Cortex of kidney (tissue), 1 donor: ENCODE measurements around the gene PIK3AP1.
"Not testable (repeated sequence)": the region's sequence is repeated elsewhere in the genome, so short reads cannot be mapped to it uniquely, and the experiment has no call there.

Source experiments
- DNase-seq: peaks from one replicate; lab custom pipeline; 2025; lab: John Stamatoyannopoulos, UW

The PIK3AP1 gene

DNA sequence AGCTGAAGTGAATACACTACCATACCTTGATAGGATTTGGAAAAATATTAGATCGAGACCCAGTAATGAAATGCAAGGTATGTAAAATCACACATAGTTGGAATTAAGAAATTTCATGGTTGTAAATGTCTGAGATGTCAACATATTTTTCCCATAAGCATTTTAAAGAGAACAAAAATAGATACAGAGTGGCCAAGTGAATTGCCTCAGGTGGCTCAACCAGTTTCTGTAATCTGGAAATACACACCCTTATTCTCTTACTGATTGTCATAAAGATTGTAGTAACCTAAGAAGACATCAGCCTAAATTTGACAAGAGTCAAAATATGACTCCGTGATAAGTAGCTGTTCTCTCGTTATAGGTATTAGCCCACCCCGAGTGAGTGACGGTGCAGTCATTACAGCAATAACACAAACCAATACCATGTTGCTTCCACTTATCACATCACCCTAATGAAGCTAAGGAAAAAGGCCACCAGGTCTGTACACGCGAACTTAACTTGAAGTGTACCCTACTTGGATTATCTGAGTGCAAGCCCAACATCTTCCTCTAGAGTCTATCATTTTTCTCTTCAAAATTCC lies 23.4 kb downstream of the PIK3AP1 start:
- DNase-seq: no peak

DNA sequence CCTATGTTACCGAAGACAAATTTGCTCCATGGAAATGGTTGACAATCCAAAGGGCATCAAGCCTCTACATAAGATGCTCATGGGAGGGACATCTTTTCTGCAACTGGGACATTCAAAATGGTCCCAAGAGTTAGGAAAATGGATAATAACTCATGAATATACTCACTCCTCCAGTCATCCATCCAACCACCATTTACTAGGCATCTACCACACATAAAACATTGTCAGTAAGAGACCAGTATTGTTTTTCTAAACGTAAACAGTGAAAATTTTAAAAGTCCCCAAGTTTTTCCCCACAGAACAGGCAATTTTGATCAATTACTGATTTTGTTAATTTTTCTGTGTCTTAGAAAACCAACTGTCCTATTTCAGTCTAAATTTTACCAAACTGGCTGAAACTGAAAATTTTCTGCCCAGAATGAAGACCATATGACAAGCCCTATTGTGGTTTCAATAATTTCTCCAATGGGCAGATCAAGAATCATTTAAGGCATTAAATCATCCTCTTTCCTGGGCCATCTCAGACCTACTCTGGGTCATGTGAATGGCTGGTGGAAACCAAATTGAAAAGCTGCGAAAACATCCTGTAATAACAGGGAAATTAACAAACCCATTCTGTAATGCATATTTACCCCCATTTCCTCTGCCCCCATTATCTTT lies 24.2 kb downstream of the PIK3AP1 start:
- DNase-seq: no peak

DNA sequence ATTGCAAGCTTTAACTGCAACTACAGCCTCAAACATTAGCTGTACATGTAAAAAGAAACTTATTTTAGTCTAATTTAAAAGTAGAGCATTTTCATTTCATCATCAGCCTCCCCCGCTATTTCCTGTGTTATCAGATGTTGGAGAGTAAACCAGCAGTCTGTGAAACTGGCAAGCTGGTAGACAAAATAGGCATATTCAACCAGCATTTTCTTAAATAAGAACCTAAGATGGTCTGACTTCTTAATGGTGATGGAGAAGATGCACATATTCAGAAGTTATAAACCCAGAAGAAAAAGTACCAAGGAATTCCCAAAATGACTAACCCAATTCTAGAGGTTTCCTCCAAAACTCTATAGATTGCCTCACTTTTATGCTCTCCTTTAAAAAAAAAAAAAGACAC lies 24.9 kb downstream of the PIK3AP1 start:
- DNase-seq: no peak

DNA sequence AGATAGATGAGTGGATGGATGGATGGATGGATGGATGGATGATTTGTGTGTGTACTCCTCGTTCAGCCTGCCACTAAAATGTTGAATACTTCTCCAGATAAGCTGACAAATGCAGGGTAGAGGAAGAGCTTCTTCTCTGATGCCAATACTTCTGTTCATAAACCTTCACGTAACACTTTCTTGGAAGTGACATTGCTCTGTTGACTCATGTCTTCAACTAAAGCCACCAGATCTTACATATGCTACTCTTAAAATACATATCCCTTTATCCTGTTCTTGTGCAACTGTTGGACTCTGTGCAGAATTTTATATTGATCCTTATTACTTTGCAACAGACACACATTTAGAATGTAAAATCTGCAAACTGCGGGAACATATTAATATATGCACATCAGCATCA lies 26.9 kb downstream of the PIK3AP1 start:
- no peak for DNase-seq

DNA sequence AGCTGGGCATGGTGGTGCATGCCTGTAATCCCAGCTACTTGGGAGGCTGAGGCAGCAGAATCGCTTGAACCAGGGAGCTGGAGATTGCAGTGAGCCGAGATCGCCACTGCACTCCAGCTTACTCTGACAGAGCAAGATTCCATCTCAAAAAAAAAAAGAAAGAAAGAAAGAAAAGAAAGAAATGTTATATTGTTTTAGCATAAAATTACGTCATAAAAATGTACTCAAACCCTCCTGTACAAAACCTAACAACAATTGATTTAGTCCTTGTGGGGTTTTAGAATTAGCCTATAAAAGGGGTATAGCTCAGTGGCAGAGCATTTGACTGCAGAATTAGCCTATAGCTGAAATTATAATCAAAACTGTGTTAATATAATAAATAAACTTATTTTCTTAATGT lies 27.9 kb downstream of the PIK3AP1 start:
- no peak for DNase-seq

DNA sequence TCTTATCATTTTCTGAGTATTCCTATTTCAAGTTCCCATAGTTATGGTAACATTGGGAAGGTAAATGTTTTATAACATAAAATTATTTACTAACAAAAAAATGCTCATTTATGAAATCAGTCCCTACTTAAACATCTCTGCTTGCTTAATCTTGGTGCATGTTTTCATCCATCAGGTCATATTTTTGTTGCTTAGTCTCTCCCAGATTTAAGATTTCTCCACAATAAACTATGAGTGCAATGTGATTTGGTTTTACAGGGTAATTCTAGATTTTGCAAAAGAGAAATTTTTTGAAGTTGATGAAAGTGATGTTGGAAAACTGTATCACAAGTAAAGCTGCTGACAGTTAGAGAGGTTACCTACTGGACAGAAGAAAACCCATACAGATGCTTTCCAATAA lies 28.6 kb downstream of the PIK3AP1 start:
- no peak for DNase-seq

DNA sequence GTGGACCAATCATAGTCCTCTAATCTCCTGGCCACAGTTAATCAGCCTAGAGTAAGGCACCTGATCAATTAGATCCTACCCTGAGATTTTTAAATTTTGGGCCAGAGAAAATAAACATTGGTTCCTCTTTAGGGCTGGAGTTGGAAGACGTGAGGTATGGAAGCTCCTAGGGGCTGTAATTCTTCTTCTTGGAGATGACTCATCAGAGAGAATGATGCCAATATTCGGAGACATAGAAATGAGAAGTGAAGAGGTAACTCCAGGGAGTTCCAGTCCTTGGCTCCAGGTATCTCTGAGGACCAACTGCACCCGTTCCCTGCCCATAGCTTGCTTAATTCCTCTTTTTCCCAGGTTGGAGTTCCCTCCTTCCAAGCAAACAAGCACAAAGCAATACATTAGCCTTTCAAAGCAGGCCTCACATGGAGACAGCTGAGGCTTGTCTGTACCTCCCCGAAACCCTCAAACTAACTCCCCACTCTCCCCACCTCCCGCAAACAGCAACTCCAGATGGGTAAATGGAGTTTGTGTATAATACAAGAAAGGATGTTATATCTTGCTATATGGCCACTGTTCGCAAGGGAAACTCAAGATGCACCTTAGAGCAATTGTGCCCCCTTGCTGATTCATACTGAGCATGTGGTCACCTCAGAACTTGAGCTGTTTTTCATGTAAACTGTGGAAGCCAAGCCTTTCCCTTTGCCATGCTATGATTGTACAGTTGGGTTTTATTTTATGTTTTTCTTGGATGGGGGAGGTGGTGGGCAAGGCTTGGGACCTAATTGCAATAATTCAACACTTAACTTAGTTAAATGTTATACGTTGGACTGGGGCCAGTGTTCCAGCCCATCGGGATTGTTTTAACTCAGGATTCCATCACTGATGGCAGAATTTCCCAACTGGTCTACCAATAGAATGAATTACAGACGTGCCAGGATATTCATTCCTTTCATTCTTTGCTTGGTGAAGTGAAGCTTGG lies 29.3 kb downstream of the PIK3AP1 start:
- no peak for DNase-seq

DNA sequence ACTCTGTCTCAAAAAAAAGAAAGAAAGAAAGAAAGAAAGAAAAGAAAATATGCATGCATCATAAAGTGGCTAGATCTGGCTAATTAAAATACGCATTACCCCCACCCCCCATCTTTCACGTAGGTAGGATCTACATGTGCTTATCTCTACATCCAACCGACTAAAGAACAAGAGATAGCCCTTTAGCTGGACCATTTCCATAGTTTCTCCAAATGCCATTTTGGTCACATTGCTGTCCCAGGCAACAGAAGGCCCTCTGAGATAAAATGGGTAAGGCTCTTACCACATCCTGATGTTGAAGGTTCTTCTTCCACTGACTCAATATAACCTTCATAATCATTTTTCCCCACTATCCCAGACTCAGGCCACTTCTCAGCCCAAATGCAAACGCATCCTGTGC lies 31.5 kb downstream of the PIK3AP1 start:
- no peak for DNase-seq

DNA sequence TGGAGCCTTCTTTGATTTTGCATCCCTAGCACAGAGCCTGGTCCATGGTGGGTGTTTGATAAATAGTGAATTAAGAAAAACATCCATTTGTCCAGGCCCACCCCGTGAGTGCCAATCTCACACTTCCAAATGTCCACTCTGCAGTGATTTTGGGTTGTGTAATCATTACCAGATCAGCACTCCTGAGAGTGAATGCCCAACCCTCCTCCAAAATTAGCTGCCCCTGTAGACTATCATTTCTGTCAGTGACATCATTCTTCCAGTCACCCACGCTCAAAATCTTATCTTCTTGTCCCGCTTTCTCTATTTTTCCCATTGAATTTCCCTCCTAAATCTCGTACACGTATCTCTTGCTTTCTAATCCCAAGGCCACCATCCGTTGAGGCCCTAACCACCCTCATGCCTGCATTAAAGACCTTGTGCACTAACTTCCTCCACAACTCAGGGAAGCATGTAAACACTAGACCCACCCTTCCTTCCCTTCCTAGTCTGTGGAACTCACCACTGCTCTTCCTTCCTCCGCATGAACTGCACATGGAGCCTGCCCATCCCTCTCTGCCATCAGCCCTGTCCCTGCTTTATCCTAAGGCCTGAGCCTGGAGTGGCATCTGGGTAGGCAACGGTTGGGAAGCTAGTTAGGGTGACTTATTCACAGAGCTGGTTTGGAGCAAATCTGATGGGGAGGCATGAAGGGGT lies 32.8 kb downstream of the PIK3AP1 start:
- DNase-seq: no peak

DNA sequence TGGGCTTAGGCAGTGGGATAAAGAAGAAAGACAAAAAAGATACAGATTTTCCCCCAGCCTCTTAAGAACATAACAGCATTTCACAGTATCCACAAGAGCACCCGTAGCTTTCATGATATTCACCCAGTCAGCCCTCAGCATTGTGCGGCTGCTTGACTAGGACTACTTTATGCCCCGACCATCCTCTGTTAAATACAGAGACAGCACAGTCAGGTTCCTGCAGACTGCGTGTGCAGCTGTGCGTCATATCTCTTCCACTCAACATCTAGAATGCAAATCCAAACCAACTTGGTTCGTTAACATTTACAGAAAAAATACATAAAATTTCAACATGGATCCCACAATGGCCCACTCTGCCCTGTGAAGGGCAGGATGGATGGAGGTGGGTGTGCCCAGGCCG lies 33.8 kb downstream of the PIK3AP1 start:
- DNase-seq: no peak

DNA sequence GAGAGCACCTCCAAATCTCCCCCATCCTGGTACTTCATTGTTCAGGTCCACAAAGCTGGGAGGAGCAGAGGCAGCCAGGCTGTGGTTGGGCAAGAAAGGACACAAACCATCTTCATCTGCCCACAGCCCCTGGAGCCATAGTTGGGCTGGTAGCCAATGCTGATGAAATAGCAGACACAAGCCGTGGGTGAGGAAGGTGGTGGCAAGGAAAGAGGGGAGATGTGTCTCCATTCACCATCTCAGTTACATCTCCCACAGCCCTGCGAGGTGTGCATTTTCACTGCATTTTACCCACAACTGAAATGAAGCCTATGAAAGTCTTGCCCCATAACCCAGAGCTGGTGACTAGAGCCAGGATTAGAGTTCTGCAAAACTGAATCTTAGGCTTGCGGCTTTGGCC lies 35.0 kb downstream of the PIK3AP1 start:
- DNase-seq: no peak

DNA sequence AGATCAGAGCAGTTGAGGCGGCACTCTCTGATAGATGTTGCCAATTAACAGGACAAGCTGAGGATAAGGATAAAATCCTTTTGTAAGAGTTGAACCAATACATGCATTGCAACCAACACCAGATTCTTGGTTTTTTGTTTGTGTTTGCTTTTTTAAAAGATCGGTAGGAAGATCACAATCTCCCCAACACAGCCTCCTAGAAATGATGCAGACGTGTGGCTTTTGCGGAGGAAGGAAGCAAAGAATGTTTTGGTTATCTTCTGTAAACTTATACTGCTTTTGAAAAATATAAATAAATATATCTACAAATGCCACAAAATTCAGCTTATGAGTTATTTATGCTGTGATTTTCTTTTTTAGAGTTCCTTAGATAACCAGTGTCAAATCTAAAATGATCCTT lies 35.5 kb downstream of the PIK3AP1 start:
- DNase-seq: no peak

DNA sequence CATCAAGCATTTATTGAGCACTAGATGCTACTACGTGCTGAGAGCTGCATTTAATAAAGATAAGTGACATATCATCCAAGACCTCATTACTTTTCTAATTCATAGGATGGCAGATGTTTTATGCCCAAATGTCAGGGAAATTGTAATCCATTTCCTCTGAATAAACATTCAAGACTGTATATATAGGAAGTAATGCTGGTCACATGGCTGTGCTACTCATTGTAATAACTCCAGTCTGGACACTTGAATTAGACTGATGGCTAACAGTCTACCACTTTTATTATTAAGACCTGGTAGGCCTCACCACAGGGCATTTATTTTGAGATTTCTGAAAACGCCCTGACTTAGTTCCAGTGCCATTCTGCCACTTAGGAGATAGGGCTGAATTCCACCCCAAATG lies 36.6 kb downstream of the PIK3AP1 start:
- no peak for DNase-seq

DNA sequence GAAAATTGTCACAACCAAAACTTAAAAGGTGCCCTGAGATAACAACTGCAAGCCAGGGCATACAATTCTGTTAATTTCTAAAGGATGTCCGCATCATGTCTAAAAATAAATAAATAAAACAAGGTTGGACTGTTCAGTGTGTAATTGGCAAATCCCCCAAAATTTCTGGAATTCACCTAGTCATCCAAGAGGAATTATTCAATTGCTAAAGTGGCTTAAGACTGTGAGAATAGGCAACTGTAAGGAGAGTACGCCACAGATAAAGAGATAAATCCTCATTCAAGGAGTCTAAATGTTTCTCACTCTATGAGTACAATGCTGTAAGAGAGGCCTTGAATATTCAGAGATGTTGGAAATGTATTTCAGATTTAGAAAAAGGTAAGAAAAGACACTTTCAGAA lies 37.2 kb downstream of the PIK3AP1 start:
- DNase-seq: no peak

DNA sequence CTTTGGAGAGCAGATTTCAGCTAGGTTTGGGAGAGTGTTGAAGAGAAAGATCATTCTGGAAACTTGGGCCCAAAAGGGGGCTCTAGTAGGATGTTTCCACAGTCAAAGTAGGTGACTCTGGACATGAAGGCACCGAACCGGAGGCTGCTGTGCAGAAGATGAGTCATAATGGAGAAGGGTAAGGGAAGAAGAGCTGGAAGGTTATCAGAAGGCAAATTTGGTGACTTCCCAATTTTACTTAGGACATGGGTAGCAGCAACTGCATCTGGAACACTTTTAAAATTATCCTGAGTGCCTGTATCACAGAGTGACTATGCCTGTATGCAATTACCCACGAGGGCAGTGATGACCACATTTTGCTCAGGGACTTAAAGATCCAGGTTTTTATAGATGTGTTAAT lies 38.8 kb downstream of the PIK3AP1 start:
- no peak for DNase-seq

DNA sequence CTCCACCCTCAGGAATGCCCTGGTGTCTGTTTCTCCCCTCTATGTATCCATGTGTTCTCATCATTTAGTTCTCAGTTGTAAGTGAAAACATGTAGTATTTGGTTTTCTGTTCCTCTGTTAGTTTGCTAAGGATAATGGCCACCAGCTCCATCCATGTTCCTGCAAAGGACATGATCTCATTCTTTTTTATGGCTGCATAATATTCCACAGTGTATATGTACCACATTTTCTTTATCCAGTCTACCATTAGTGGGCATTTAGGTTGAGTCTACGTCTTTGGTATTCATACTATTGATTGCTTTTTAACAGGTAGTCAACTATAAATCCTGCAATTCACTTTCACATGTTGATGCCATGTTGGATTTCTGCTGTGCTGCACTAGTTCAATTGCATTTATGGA lies 39.9 kb downstream of the PIK3AP1 start:
- not testable (repeated sequence) for DNase-seq

DNA sequence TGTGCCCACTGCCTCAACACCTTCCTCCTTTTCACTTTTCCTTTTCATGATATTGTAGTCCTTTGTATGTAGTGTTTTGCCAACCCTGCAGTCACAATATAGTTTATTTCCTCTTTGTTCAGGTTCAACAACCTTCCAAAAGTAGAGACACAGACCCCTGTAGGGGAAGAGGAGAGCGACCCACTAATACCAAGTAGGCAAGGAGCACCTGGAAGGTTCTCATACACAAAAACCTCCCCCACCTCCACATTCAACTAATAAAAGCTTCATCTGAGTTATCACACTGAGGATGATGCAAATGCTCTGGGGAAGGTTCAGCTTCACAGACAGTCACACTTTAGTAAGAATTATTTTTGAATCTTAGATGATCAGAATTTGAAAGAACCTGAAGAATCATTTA lies 41.6 kb downstream of the PIK3AP1 start:
- no peak for DNase-seq

DNA sequence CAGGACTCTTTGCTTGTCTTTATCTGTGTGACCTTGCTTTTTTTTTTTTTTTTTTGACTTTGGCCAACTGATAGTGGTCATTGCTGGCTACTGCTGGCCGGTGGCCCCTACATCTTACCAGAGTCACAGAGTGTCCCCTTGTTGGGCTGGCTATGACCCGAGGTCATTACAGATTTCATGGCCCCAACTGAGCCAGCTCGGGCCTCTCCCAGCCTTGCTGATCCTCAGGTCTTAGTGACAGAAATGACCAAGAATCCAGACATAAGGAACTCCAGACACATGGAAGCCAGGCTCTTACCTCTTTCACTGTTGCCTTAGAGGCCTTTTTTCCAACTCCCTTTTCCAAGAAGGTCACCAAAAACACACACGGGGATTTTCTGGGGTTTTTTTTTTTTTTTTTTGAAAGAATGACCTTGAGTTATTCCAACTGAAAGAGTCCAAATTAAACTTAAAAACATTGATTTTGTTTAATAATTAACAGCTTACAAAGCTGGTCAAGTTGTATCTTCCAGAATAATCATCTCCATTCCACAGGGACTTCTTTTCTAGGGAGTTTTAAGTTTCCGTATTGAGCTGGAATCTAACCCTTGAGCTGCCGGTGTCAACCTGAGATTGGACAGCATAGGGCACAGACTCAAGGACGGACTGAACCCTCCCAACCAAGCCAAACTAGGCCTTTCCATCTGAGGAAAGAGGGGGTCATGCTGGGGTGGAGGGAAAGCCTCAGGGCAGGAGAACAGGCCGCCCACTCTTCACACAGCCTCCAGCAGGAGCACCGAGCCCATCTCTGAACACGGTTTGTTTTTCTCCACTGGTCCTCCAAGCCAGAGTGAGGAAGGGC lies 43.8 kb downstream of the PIK3AP1 start:
- no peak for DNase-seq

DNA sequence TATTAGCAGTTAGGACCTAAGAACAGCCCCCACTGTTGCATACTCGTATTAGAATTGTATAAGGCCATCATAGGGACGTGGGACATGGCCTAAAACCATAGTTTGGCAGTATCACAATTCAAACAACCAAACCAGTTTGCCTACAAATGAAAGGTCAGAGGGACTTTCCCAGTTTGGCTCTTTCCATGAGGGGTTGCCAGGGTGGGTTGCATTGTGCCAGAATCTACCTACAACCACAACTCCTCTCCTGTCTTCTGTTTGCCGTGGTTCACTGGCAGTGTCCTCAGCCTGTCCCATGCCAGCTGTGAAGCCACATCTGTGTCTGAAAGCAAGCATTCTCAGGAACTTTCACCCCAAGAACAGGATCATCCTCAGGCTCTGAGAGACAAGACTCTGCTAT lies 44.5 kb downstream of the PIK3AP1 start:
- no peak for DNase-seq

DNA sequence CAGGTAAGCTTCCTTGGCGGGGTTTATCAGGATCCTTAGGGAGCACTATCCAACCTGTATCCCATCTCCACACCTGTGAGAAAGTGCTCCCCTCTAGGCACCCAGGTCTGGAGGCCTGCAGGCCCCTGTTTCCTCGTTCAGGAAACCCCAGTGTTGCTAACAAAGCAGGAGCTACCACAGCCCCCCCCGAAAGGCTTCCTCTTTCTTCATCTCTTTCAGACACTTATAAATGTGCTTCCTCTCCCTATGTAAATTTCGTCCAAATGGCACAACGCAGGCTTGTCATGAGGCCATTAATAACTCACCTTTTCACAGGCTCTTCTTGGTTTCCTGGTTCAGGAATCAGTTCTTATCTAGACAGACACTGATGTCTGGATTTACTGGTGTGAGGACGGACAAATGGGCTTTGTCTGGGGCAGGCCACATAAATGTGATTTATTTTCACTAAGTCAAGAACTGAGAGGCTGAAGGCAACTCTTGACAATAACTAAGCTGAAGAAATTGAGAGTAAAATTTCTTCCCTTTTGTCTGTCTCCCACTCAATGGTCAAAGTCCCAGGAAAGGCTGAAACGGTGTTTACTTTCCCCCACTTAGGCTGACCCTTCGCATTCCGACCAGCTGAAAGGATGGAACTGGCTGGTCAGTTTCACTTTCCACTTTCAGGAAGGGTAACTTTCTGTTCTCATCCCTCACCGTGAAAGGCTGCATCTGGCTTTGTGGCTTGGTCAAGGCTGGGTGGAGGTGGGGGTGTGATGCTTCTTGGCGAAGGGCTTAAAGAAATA lies 46.8 kb downstream of the PIK3AP1 start:
- DNase-seq: no peak
